Measurements from ENCODE around the gene NFIC.

NFIC gene

GRCh38 chr19:3365836-3366752, at the start of gene NFIC:
TSS of gene NFIC (plus strand) at chr19:3366583. CDS start at chr19:3366637, 54 bp downstream.
- Histone ChIP-seq H3K36me3 (ENCODE audit: insufficient read depth, low read length) (no peaks in the 10 kb centered on the region), H3K27ac (ENCODE audit: low read length) (peak within 1 kb of the TSS; percentile 78), H3K4me3 (ENCODE audit: low read depth in 1 of 2, low read length in 2 of 2) (peak within 1 kb of the TSS; percentile 30 to 60; a peak in 3 of 4 replicates), H3K9ac (ENCODE audit: low read depth, low read length) (peak within 1 kb of the TSS; percentile 60), H4K20me1 (ENCODE audit: insufficient read depth, low read length) (peaks cover 61% of the 10 kb centered on the region), H3K4me2 (ENCODE audit: insufficient read depth, low read length) (peak within 1 kb of the TSS; percentile 75), H2AFZ (ENCODE audit: low read depth, low read length) (peak within 1 kb of the TSS; percentile 69), H3K79me2 (ENCODE audit: insufficient read depth, low read length) (peaks cover 86% of the 10 kb centered on the region), H3K27me3 (ENCODE audit: insufficient read depth, low read length, poor library complexity) (no peaks in the 10 kb centered on the region), H3K9me3 (ENCODE audit: insufficient read depth, low read length, severe bottlenecking) (no peaks in the 10 kb centered on the region), H3K4me1 (ENCODE audit: insufficient read depth, low read length) (peaks cover 39% of the 10 kb centered on the region)
- TF ChIP-seq EZH2 (IDR thresholded peaks at IDR 0.05; ENCODE audit: borderline replicate concordance, low read depth, low read length, severe bottlenecking) = no peak
- no peak for TF ChIP-seq CTCF (IDR thresholded peaks at IDR 0.05; ENCODE audit: borderline replicate concordance, extremely low read depth, low read length, poor library complexity, severe bottlenecking)
- ATAC-seq (ENCODE audit: insufficient read depth, low read depth) (peak; percentile 70), DNase-seq (peak; percentile 77)

GRCh38 chr19:3316659-3317207, 49.6 kb upstream of the NFIC start:
- no peak overlapping the region for H2AFZ ChIP-seq (ENCODE audit: low read depth, low read length)
- ATAC-seq (ENCODE audit: insufficient read depth, low read depth) (no peak), DNase-seq (no peak)
- H4K20me1 ChIP-seq (ENCODE audit: insufficient read depth, low read length) = no peaks in the 10 kb centered on the region
- no peaks in the 10 kb centered on the region for H3K36me3 ChIP-seq (ENCODE audit: insufficient read depth, low read length)
- H3K27me3 ChIP-seq (ENCODE audit: insufficient read depth, low read length, poor library complexity) = no peaks in the 10 kb centered on the region
- no peak overlapping the region for H3K27ac ChIP-seq (ENCODE audit: low read length)
- no peaks in the 10 kb centered on the region for H3K4me1 ChIP-seq (ENCODE audit: insufficient read depth, low read length)
- H3K9me3 ChIP-seq (ENCODE audit: insufficient read depth, low read length, severe bottlenecking) = no peaks in the 10 kb centered on the region
- H3K9ac ChIP-seq (ENCODE audit: low read depth, low read length) = no peak overlapping the region
- no peak overlapping the region for H3K4me2 ChIP-seq (ENCODE audit: insufficient read depth, low read length)
- no peaks in the 10 kb centered on the region for H3K79me2 ChIP-seq (ENCODE audit: insufficient read depth, low read length)
- TF ChIP-seq CTCF (IDR thresholded peaks at IDR 0.05; ENCODE audit: borderline replicate concordance, extremely low read depth, low read length, poor library complexity, severe bottlenecking) (no peak), EZH2 (IDR thresholded peaks at IDR 0.05; ENCODE audit: borderline replicate concordance, low read depth, low read length, severe bottlenecking) (no peak)
- H3K4me3 ChIP-seq (ENCODE audit: low read depth in 1 of 2, low read length in 2 of 2) = no peak overlapping the region

- no peak overlapping the region for H2AFZ ChIP-seq (ENCODE audit: low read depth, low read length)
- no peaks in the 10 kb centered on the region for H4K20me1 ChIP-seq (ENCODE audit: insufficient read depth, low read length)
- TF ChIP-seq CTCF (IDR thresholded peaks at IDR 0.05; ENCODE audit: borderline replicate concordance, extremely low read depth, low read length, poor library complexity, severe bottlenecking) = no peak
- TF ChIP-seq EZH2 (IDR thresholded peaks at IDR 0.05; ENCODE audit: borderline replicate concordance, low read depth, low read length, severe bottlenecking) = no peak
- no peaks in the 10 kb centered on the region for H3K36me3 ChIP-seq (ENCODE audit: insufficient read depth, low read length)
- H3K27ac ChIP-seq (ENCODE audit: low read length) = no peak overlapping the region
- ATAC-seq (ENCODE audit: insufficient read depth, low read depth) = no peak
- no peak for DNase-seq
- H3K4me1 ChIP-seq (ENCODE audit: insufficient read depth, low read length) = no peaks in the 10 kb centered on the region
- H3K79me2 ChIP-seq (ENCODE audit: insufficient read depth, low read length) = no peaks in the 10 kb centered on the region
- H3K9ac ChIP-seq (ENCODE audit: low read depth, low read length) = no peak overlapping the region
- H3K27me3 ChIP-seq (ENCODE audit: insufficient read depth, low read length, poor library complexity) = no peaks in the 10 kb centered on the region
- no peak overlapping the region for H3K4me2 ChIP-seq (ENCODE audit: insufficient read depth, low read length)
- no peak overlapping the region for H3K4me3 ChIP-seq (ENCODE audit: low read depth in 1 of 2, low read length in 2 of 2)
- no peaks in the 10 kb centered on the region for H3K9me3 ChIP-seq (ENCODE audit: insufficient read depth, low read length, severe bottlenecking)
Measured at GRCh38 chr19:3319643-3320353, 46.6 kb upstream of the NFIC start.

Measured in DND-41 (cell line).